Measurements from ENCODE around the gene SPIRE1.

GRCh38 chr18:12461326-12461725 lies 196.6 kb downstream of the SPIRE1 start:
- TF ChIP-seq CTCF (IDR thresholded peaks at IDR 0.05) = no peak
- TF ChIP-seq POLR2A (IDR thresholded peaks at IDR 0.05) = no peak
